HepG2 (cell line): Measurements from ENCODE around the gene UNG. TPM values are rescaled to one million over a fixed set of nuclear protein-coding genes. Genes with fewer than 3 reads are reported as not detected.
A peak's percentile ranks its signal among the peaks of the same experiment; 100 is the strongest.

ENCODE experiments used
- BORCS8-MEF2B ChIP-seq: sonication (generic); formaldehyde crosslinking; IDR thresholded peaks from 2 replicates; pipeline ENCODE4 v1.8.0; 2022; ENCODE audit warnings: mild to moderate bottlenecking, missing genetic modification reagents
- HMGXB4 ChIP-seq, 2 experiments: sonication (generic) in 1 of 2; formaldehyde crosslinking in 1 of 2; IDR thresholded peaks; 2 replicates each; pipeline versions ENCODE4 v1.4.0 to v1.6.1; 2018 to 2020; ENCODE audit warnings: missing genetic modification reagents in 2 of 2, borderline replicate concordance in 1 of 2, low read depth in 1 of 2, mild to moderate bottlenecking in 1 of 2, missing biosample characterization in 1 of 2
- IKZF4 ChIP-seq: sonication (generic); formaldehyde crosslinking; IDR thresholded peaks from 2 replicates; pipeline ENCODE4 v1.5.1; 2020; ENCODE audit warnings: borderline replicate concordance, mild to moderate bottlenecking, low read depth, missing genetic modification reagents; ENCODE audit errors: not compliant biosample characterization
- PAX8 ChIP-seq: sonication (generic); formaldehyde crosslinking; IDR thresholded peaks from 2 replicates; pipeline ENCODE4 v1.8.0; 2022; ENCODE audit warnings: mild to moderate bottlenecking, missing genetic modification reagents, borderline replicate concordance
- RARA ChIP-seq: IDR thresholded peaks from 2 replicates; pipeline ENCODE4 v1.6.1; 2016; ENCODE audit warnings: missing genetic modification reagents, missing compliant biosample characterization
- RFX5 ChIP-seq: IDR thresholded peaks from 2 replicates; pipeline ENCODE4 v1.6.1; 2011; ENCODE audit warnings: low read depth, low read length, improper control_type of control experiment
- SALL1 ChIP-seq: sonication (generic); formaldehyde crosslinking; IDR thresholded peaks from 2 replicates; pipeline ENCODE4 v1.8.0; 2022; ENCODE audit warnings: mild to moderate bottlenecking, missing genetic modification reagents
- TFE3 ChIP-seq: IDR thresholded peaks from 2 replicates; pipeline ENCODE4 v1.6.1; 2016
- ZMAT5 ChIP-seq: sonication (generic); formaldehyde crosslinking; IDR thresholded peaks from 2 replicates; pipeline ENCODE4 v1.5.0; 2020; ENCODE audit warnings: mild to moderate bottlenecking, low read depth, missing genetic modification reagents, borderline replicate concordance
- ZNF749 ChIP-seq: sonication (generic); formaldehyde crosslinking; IDR thresholded peaks from 2 replicates; pipeline ENCODE4 v1.8.0; 2022; ENCODE audit warnings: mild to moderate bottlenecking, missing genetic modification reagents, moderate library complexity, borderline replicate concordance
- polyA plus RNA-seq, 8 experiments: library from polyadenylated mRNA; depleted of rRNA in 3 of 8; stranded (reverse) in 7 of 8; unstranded in 1 of 8; fragments of >200 nt; fragmentation: Illumina TruSeq in 4 of 8; extraction: Trizol in 4 of 8; gene quantifications; 2 replicates each; pipeline versions ENCODE4 v1.2.1 to v1.2.3, GENCODE V29; 2011 to 2016; ENCODE audit warnings: low read depth in 4 of 8, missing spikeins in 1 of 8, mixed read lengths in 1 of 8; ENCODE audit not compliant: insufficient read depth in 1 of 8
- total RNA-seq, 5 experiments: library from RNA; depleted of rRNA; stranded (reverse); fragments of >200 nt; fragmentation: Illumina TruSeq; extraction: Trizol; gene quantifications; 2 replicates each; pipeline ENCODE4 v1.2.3, GENCODE V29; 2016; ENCODE audit warnings: low read depth in 1 of 5
- TF ChIP-seq, protein P1 (sequence below): sonication (generic); formaldehyde crosslinking; IDR thresholded peaks from 2 replicates; pipeline ENCODE4 v1.5.0; 2020; ENCODE audit warnings: mild to moderate bottlenecking, missing genetic modification reagents, borderline replicate concordance

Gene UNG
- total and polyA plus RNA-seq, 2 of the 13 experiments (the other 11 are each of a cell fraction or from before 2014, with no cell fraction given): 23.3 to 114 TPM

- TF ChIP-seq HMGXB4 (CRISPR knock-in tag; IDR thresholded peaks at IDR 0.05; ENCODE audit: borderline replicate concordance in 1 of 2, low read depth in 1 of 2) (peak; percentile 46 to 68; a peak in 1 of 4 replicates), PAX8 (CRISPR knock-in tag) (no peak), IKZF4 (CRISPR knock-in tag) (peak; percentile 57), RARA (peak; percentile 34; the same call in 1 of the 2 replicates), ZMAT5 (CRISPR knock-in tag) (no peak), BORCS8-MEF2B (CRISPR knock-in tag) (no peak; the same call in none of the 2 replicates), RFX5 (no peak), SALL1 (CRISPR knock-in tag) (peak; percentile 95), TFE3 (CRISPR knock-in tag) (peak; percentile 54; the same call in 1 of the 2 replicates), ZNF749 (no peak)
- TF ChIP-seq, protein P1, sequence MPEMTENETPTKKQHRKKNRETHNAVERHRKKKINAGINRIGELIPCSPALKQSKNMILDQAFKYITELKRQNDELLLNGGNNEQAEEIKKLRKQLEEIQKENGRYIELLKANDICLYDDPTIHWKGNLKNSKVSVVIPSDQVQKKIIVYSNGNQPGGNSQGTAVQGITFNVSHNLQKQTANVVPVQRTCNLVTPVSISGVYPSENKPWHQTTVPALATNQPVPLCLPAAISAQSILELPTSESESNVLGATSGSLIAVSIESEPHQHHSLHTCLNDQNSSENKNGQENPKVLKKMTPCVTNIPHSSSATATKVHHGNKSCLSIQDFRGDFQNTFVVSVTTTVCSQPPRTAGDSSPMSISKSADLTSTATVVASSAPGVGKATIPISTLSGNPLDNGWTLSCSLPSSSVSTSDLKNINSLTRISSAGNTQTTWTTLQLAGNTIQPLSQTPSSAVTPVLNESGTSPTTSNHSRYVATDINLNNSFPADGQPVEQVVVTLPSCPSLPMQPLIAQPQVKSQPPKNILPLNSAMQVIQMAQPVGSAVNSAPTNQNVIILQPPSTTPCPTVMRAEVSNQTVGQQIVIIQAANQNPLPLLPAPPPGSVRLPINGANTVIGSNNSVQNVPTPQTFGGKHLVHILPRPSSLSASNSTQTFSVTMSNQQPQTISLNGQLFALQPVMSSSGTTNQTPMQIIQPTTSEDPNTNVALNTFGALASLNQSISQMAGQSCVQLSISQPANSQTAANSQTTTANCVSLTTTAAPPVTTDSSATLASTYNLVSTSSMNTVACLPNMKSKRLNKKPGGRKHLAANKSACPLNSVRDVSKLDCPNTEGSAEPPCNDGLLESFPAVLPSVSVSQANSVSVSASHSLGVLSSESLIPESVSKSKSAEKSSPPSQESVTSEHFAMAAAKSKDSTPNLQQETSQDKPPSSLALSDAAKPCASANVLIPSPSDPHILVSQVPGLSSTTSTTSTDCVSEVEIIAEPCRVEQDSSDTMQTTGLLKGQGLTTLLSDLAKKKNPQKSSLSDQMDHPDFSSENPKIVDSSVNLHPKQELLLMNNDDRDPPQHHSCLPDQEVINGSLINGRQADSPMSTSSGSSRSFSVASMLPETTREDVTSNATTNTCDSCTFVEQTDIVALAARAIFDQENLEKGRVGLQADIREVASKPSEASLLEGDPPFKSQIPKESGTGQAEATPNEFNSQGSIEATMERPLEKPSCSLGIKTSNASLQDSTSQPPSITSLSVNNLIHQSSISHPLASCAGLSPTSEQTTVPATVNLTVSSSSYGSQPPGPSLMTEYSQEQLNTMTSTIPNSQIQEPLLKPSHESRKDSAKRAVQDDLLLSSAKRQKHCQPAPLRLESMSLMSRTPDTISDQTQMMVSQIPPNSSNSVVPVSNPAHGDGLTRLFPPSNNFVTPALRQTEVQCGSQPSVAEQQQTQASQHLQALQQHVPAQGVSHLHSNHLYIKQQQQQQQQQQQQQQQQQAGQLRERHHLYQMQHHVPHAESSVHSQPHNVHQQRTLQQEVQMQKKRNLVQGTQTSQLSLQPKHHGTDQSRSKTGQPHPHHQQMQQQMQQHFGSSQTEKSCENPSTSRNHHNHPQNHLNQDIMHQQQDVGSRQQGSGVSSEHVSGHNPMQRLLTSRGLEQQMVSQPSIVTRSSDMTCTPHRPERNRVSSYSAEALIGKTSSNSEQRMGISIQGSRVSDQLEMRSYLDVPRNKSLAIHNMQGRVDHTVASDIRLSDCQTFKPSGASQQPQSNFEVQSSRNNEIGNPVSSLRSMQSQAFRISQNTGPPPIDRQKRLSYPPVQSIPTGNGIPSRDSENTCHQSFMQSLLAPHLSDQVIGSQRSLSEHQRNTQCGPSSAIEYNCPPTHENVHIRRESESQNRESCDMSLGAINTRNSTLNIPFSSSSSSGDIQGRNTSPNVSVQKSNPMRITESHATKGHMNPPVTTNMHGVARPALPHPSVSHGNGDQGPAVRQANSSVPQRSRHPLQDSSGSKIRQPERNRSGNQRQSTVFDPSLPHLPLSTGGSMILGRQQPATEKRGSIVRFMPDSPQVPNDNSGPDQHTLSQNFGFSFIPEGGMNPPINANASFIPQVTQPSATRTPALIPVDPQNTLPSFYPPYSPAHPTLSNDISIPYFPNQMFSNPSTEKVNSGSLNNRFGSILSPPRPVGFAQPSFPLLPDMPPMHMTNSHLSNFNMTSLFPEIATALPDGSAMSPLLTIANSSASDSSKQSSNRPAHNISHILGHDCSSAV: no peak
Observed at GRCh38 chr12:109115758-109116610, 18.6 kb downstream of the UNG start, which contains the start of gene ACACB (continued).
